MM.1S (cell line): ENCODE data around the gene HHIP.

Experiments
- DNase-seq: peaks from one replicate; pipeline ENCODE4 v3.0.0-alpha.2; 2015
- H2AFZ ChIP-seq: fragments of 300-600 bp; sonication (generic); 2 replicates; pipeline ENCODE4 v1.6.0; 2016; ENCODE audit warnings: antibody characterized with exemption, low read length
- H3F3A ChIP-seq: fragments of 300-600 bp; sonication (generic); 2 replicates; pipeline ENCODE4 v1.6.1; 2016; ENCODE audit warnings: mild to moderate bottlenecking, antibody characterized with exemption, low read length, moderate library complexity, mixed read lengths; ENCODE audit not compliant: insufficient read depth
- H3K27ac ChIP-seq: fragments of 300-600 bp; sonication (generic); 2 replicates; pipeline ENCODE4 v1.5.1; 2016; ENCODE audit warnings: mild to moderate bottlenecking, low read length
- H3K27me3 ChIP-seq: fragments of 300-600 bp; sonication (generic); replicated peaks from 2 replicates; pipeline ENCODE4 v1.6.0; 2016; ENCODE audit warnings: low read length; ENCODE audit not compliant: insufficient read depth
- H3K36me3 ChIP-seq: fragments of 300-600 bp; sonication (generic); replicated peaks from 2 replicates; pipeline ENCODE4 v1.6.1; 2016; ENCODE audit warnings: mild to moderate bottlenecking, low read length, mixed read lengths; ENCODE audit not compliant: insufficient read depth
- H3K4me1 ChIP-seq: fragments of 300-600 bp; sonication (generic); 2 replicates; pipeline ENCODE4 v1.6.1; 2016; ENCODE audit warnings: low read length, mixed read lengths
- H3K4me2 ChIP-seq: fragments of 300-600 bp; sonication (generic); 2 replicates; pipeline ENCODE4 v1.6.0; 2016; ENCODE audit warnings: low read depth, low read length
- H3K4me3 ChIP-seq: fragments of 300-600 bp; sonication (generic); 2 replicates; pipeline ENCODE4 v1.5.1; 2016; ENCODE audit warnings: low read length, mixed read lengths
- H3K79me2 ChIP-seq: fragments of 300-600 bp; sonication (generic); 2 replicates; pipeline ENCODE4 v1.6.1; 2016; ENCODE audit warnings: mixed run types, low read length, mixed read lengths
- H3K9ac ChIP-seq: fragments of 300-600 bp; sonication (generic); 2 replicates; pipeline ENCODE4 v1.6.1; 2016; ENCODE audit warnings: low read length, mixed read lengths
- H3K9me2 ChIP-seq: fragments of 300-600 bp; sonication (generic); replicated peaks from 2 replicates; pipeline ENCODE4 v1.6.1; 2016; ENCODE audit warnings: mild to moderate bottlenecking, low read length, mixed read lengths; ENCODE audit not compliant: insufficient read depth
- H3K9me3 ChIP-seq: fragments of 300-600 bp; sonication (generic); replicated peaks from 2 replicates; pipeline ENCODE4 v1.6.1; 2016; ENCODE audit warnings: mild to moderate bottlenecking, low read length, mixed read lengths; ENCODE audit not compliant: insufficient read depth
- H4K20me1 ChIP-seq: fragments of 300-600 bp; sonication (generic); 2 replicates; pipeline ENCODE4 v1.6.1; 2016; ENCODE audit warnings: mild to moderate bottlenecking, low read length, moderate library complexity, mixed read lengths; ENCODE audit not compliant: insufficient read depth
- CTCF ChIP-seq: fragments of 300-600 bp; sonication (generic); IDR thresholded peaks from 2 replicates; pipeline ENCODE4 v1.5.1; 2016; ENCODE audit warnings: antibody characterized with exemption, low read length, mixed read lengths
- EZH2 ChIP-seq: fragments of 300-600 bp; sonication (generic); optimal IDR thresholded peaks from 2 replicates; pipeline ENCODE3; 2017; ENCODE audit warnings: low read depth, mild to moderate bottlenecking, antibody characterized with exemption, low read length, mixed read lengths
- EZH2phosphoT487 ChIP-seq: fragments of 300-600 bp; sonication (generic); IDR thresholded peaks from 2 replicates; pipeline ENCODE4 v1.6.1; 2018; ENCODE audit warnings: antibody characterized with exemption, low read length

Gene HHIP

GRCh38 chr4:144715230-144715629, 69.3 kb downstream of the HHIP start:
- Histone ChIP-seq H2AFZ (no peak overlapping the region), H3K4me3 (no peak overlapping the region), H3K9ac (no peak overlapping the region), H3K27me3 (no peaks in the 10 kb centered on the region), H3K9me2 (no peaks in the 10 kb centered on the region), H3K4me2 (no peak overlapping the region; the same call in 1 of the 2 replicates), H3F3A (no peaks in the 10 kb centered on the region), H3K27ac (no peak overlapping the region), H3K36me3 (no peaks in the 10 kb centered on the region), H3K4me1 (no peaks in the 10 kb centered on the region), H3K9me3 (no peaks in the 10 kb centered on the region), H3K79me2 (no peaks in the 10 kb centered on the region), H4K20me1 (no peaks in the 10 kb centered on the region)
- DNase-seq = peak; percentile 12
- TF ChIP-seq CTCF = no peak
- no peak for TF ChIP-seq EZH2phosphoT487
- no peak for TF ChIP-seq EZH2

- Histone ChIP-seq H3F3A (no peaks in the 10 kb centered on the region), H3K36me3 (no peaks in the 10 kb centered on the region), H3K9ac (no peak overlapping the region), H3K4me3 (no peak overlapping the region), H3K4me2 (no peak overlapping the region), H3K9me2 (no peaks in the 10 kb centered on the region), H3K27me3 (no peaks in the 10 kb centered on the region), H4K20me1 (no peaks in the 10 kb centered on the region), H3K4me1 (no peaks in the 10 kb centered on the region), H3K79me2 (no peaks in the 10 kb centered on the region), H3K9me3 (no peaks in the 10 kb centered on the region), H3K27ac (no peak overlapping the region), H2AFZ (no peak overlapping the region)
- TF ChIP-seq EZH2phosphoT487 = no peak
- no peak for DNase-seq
These were observed 70.8 kb downstream of the HHIP start for GRCh38 chr4:144716778-144717177.

- H3K4me2 ChIP-seq = no peak overlapping the region
- no peaks in the 10 kb centered on the region for H3K9me3 ChIP-seq
- H3K9me2 ChIP-seq = no peaks in the 10 kb centered on the region
- no peaks in the 10 kb centered on the region for H3K27me3 ChIP-seq
- H4K20me1 ChIP-seq = no peaks in the 10 kb centered on the region
- H3K4me1 ChIP-seq = no peaks in the 10 kb centered on the region
- H3K27ac ChIP-seq = no peak overlapping the region
- H3K79me2 ChIP-seq = no peaks in the 10 kb centered on the region
- no peaks in the 10 kb centered on the region for H3K36me3 ChIP-seq
- no peak overlapping the region for H3K4me3 ChIP-seq
- H2AFZ ChIP-seq = no peak overlapping the region
- H3K9ac ChIP-seq = no peak overlapping the region
- no peak for DNase-seq
- no peak for TF ChIP-seq EZH2
- TF ChIP-seq EZH2phosphoT487 = no peak
- TF ChIP-seq CTCF = no peak
- no peaks in the 10 kb centered on the region for H3F3A ChIP-seq
These were observed 73.1 kb downstream of the HHIP start for GRCh38 chr4:144718958-144719512.

- Histone ChIP-seq H3K9ac (no peak overlapping the region), H3K79me2 (no peaks in the 10 kb centered on the region), H3K4me1 (no peaks in the 10 kb centered on the region), H3K27ac (no peak overlapping the region), H3K4me2 (no peak overlapping the region), H4K20me1 (no peaks in the 10 kb centered on the region), H3K9me2 (no peaks in the 10 kb centered on the region), H3K9me3 (no peaks in the 10 kb centered on the region), H3K27me3 (no peaks in the 10 kb centered on the region), H3F3A (no peaks in the 10 kb centered on the region), H2AFZ (no peak overlapping the region), H3K4me3 (no peak overlapping the region), H3K36me3 (no peaks in the 10 kb centered on the region)
- no peak for DNase-seq
- TF ChIP-seq EZH2 (no peak), EZH2phosphoT487 (no peak), CTCF (no peak)
These were observed 74.5 kb downstream of the HHIP start for GRCh38 chr4:144720491-144720890.
